NCI-H774 (cell line): ENCODE results near the gene SPRR1A.

Source experiments
- DNase-seq: peaks from one replicate; lab custom pipeline; 2025; lab: John Stamatoyannopoulos, UW

Gene SPRR1A

DNA sequence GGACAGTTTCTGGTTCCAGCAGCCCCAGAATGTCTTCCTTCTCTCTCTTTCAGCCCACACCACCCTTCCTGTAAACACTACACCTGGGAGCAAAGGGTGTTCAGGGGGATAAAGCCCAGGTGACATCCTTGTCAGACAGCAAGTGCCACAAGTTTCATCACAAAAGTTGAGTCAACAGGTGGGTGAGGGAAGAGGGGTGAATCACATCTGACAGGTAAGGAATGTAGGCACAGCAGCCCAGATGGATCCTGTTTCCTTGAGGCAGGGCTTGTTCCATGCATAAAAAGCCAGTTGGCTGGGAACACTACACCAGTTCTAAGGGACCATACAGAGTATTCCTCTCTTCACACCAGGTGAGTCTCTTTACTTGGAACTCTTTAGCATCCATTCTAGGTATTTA is 47.0 kb downstream of the SPRR1A start, which contains the start of gene SPRR1B:
Gene SPRR1B (plus strand): TSS at position 309 of the 400 bp plus-strand sequence. CDS start 1,143 bp downstream, outside the sequence.
- DNase-seq = no peak

GRCh38 chr1:153032073-153032472 is 48.2 kb downstream of the SPRR1A start:
- no peak for DNase-seq

DNA sequence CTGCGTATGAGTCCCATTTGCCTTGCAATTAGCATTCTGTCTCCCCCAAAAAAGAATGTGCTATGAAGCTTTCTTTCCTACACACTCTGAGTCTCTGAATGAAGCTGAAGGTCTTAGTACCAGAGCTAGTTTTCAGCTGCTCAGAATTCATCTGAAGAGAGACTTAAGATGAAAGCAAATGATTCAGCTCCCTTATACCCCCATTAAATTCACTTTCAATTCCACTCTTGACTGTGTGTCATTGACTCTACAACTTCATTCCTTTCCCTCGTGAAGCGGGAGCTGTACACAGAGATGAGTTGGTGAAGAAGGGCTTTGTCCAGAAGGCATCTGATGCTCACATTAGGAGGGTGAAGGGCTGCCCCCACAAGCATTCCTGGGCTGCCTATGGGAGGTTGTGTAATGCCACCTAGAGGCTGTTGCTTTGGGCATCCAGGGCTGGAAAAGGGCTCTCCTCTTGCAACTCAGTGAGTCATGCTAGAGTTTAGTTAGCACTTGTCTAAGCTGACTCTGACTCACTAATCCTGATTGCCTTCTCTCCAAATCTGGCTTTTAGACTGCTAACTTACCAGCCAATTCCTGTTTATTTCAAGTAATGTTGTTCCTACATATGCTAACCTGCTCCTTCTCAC is 48.9 kb downstream of the SPRR1A start:
- no peak for DNase-seq

- DNase-seq = no peak
Observed at GRCh38 chr1:153035211-153035610, 51.3 kb downstream of the SPRR1A start.
